Activated CD4-positive, alpha-beta T cell treated with anti-CD3 and anti-CD28 coated beads, Interleukin-2, amount 10 ng/mL, durations not matched to agents 24 days and 14 days (primary cell): ENCODE data around the gene LDLRAD1. TPM values are rescaled to one million over a fixed set of nuclear protein-coding genes. Genes with fewer than 3 reads are reported as not detected.
"Not testable (repeated sequence)": the region's sequence is repeated elsewhere in the genome, so short reads cannot be mapped to it uniquely, and the experiment has no call there.

ENCODE experiments used
- DNase-seq: peaks from one replicate; pipeline ENCODE4 v3.0.0; 2022
- H3K27ac Mint-ChIP-seq: one replicate; pipeline ENCODE4 v1.8.0; 2022; ENCODE audit warnings: mild to moderate bottlenecking, mixed read lengths
- H3K27me3 Mint-ChIP-seq: one replicate; pipeline ENCODE4 v1.8.0; 2022; ENCODE audit warnings: mixed read lengths
- H3K36me3 Mint-ChIP-seq: one replicate; pipeline ENCODE4 v1.8.0; 2022; ENCODE audit warnings: low read depth, mild to moderate bottlenecking, mixed read lengths
- H3K4me1 Mint-ChIP-seq: one replicate; pipeline ENCODE4 v1.8.0; 2021; ENCODE audit warnings: mixed read lengths
- H3K4me3 Mint-ChIP-seq: one replicate; pipeline ENCODE4 v1.8.0; 2022; ENCODE audit warnings: mild to moderate bottlenecking, moderate library complexity, mixed read lengths
- H3K9me3 Mint-ChIP-seq: one replicate; pipeline ENCODE4 v1.8.0; 2021; ENCODE audit warnings: mixed read lengths
- intact Hi-C: fragments of 100-400 bp; cut with micrococcal nuclease; formaldehyde crosslinking; loops from one replicate; pipeline ENCODE4 v1.15.1; 2023
- total RNA-seq: library from RNA; stranded (reverse); gene quantifications from 2 replicates; pipeline ENCODE4 v1.2.3, GENCODE V29; 2022

The LDLRAD1 gene
- total RNA-seq, 1 donor from 2014 or later = not detected

GRCh38 chr1:53992085-53992874 lies 25.7 kb downstream of the LDLRAD1 start:
- Mint-ChIP-seq H3K27ac (no peak overlapping the region), H3K4me3 (no peak overlapping the region), H3K4me1 (peaks cover 3% of the 10 kb centered on the region), H3K36me3 (no peaks in the 10 kb centered on the region), H3K27me3 (no peaks in the 10 kb centered on the region), H3K9me3 (no peaks in the 10 kb centered on the region)
- DNase-seq = no peak
- intact Hi-C loops = no loop called here

GRCh38 chr1:53987880-53988279 lies 30.1 kb downstream of the LDLRAD1 start:
- no peak overlapping the region for H3K27ac Mint-ChIP-seq
- no peaks in the 10 kb centered on the region for H3K36me3 Mint-ChIP-seq
- H3K27me3 Mint-ChIP-seq = peaks cover 1% of the 10 kb centered on the region
- no peak overlapping the region for H3K4me3 Mint-ChIP-seq
- peaks cover 5% of the 10 kb centered on the region for H3K4me1 Mint-ChIP-seq
- no peak for DNase-seq
- intact Hi-C loops = no loop called here
- H3K9me3 Mint-ChIP-seq = no peaks in the 10 kb centered on the region

- Mint-ChIP-seq H3K4me3 (no peak overlapping the region), H3K27me3 (peaks cover 5% of the 10 kb centered on the region), H3K9me3 (no peaks in the 10 kb centered on the region), H3K36me3 (no peaks in the 10 kb centered on the region), H3K4me1 (peaks cover 5% of the 10 kb centered on the region), H3K27ac (no peak overlapping the region)
- no peak for DNase-seq
- intact Hi-C loops = no loop called here
Measured at GRCh38 chr1:53986458-53986857, 31.5 kb downstream of the LDLRAD1 start.

- H3K9me3 Mint-ChIP-seq = no peaks in the 10 kb centered on the region
- H3K4me3 Mint-ChIP-seq = no peak overlapping the region
- no peaks in the 10 kb centered on the region for H3K36me3 Mint-ChIP-seq
- DNase-seq = no peak
- H3K4me1 Mint-ChIP-seq = peaks cover 5% of the 10 kb centered on the region
- intact Hi-C loops = no loop called here
- peaks cover 5% of the 10 kb centered on the region for H3K27me3 Mint-ChIP-seq
- H3K27ac Mint-ChIP-seq = no peak overlapping the region
Measured at GRCh38 chr1:53984726-53985125, 33.3 kb downstream of the LDLRAD1 start.

GRCh38 chr1:53982763-53983104 lies 35.3 kb downstream of the LDLRAD1 start:
- intact Hi-C loops = no loop called here
- H3K27ac Mint-ChIP-seq = no peak overlapping the region

GRCh38 chr1:53982034-53982762 lies 35.8 kb downstream of the LDLRAD1 start:
- no peak for DNase-seq
- Mint-ChIP-seq H3K4me3 (no peak overlapping the region), H3K27ac (no peak overlapping the region), H3K4me1 (peaks cover 2% of the 10 kb centered on the region), H3K36me3 (no peaks in the 10 kb centered on the region), H3K27me3 (peaks cover 5% of the 10 kb centered on the region), H3K9me3 (no peaks in the 10 kb centered on the region)
- intact Hi-C loops = no loop called here

More at GRCh38 chr1:53982763-53983104, 35.3 kb downstream of the LDLRAD1 start:
- Mint-ChIP-seq H3K9me3 (no peaks in the 10 kb centered on the region), H3K4me3 (no peak overlapping the region), H3K36me3 (no peaks in the 10 kb centered on the region), H3K4me1 (peaks cover 2% of the 10 kb centered on the region), H3K27me3 (peaks cover 5% of the 10 kb centered on the region)
- no peak for DNase-seq

- Mint-ChIP-seq H3K36me3 (no peaks in the 10 kb centered on the region), H3K27ac (no peak overlapping the region), H3K9me3 (no peaks in the 10 kb centered on the region), H3K4me3 (no peak overlapping the region), H3K4me1 (peaks cover 3% of the 10 kb centered on the region), H3K27me3 (peaks cover 5% of the 10 kb centered on the region)
- intact Hi-C loops = no loop called here
- DNase-seq = no peak
Measured at GRCh38 chr1:53981220-53981619, 36.8 kb downstream of the LDLRAD1 start.

GRCh38 chr1:53979712-53980450 lies 38.1 kb downstream of the LDLRAD1 start:
- no peak for DNase-seq
- Mint-ChIP-seq H3K9me3 (no peaks in the 10 kb centered on the region), H3K4me1 (peaks cover 3% of the 10 kb centered on the region), H3K27me3 (peaks cover 5% of the 10 kb centered on the region), H3K27ac (no peak overlapping the region), H3K36me3 (peaks cover 2% of the 10 kb centered on the region), H3K4me3 (no peak overlapping the region)
- intact Hi-C loops = no loop called here

GRCh38 chr1:53975861-53976260 lies 42.1 kb downstream of the LDLRAD1 start:
- Mint-ChIP-seq H3K36me3 (peaks cover 16% of the 10 kb centered on the region), H3K4me3 (no peak overlapping the region), H3K9me3 (no peaks in the 10 kb centered on the region), H3K4me1 (peaks cover 3% of the 10 kb centered on the region), H3K27me3 (no peaks in the 10 kb centered on the region), H3K27ac (no peak overlapping the region)
- DNase-seq = no peak
- intact Hi-C loops = no loop called here

GRCh38 chr1:53971718-53972117 lies 46.3 kb downstream of the LDLRAD1 start:
- no peak for DNase-seq
- H3K9me3 Mint-ChIP-seq = no peaks in the 10 kb centered on the region
- H3K27ac Mint-ChIP-seq = no peak overlapping the region
- H3K36me3 Mint-ChIP-seq = peaks cover 41% of the 10 kb centered on the region
- intact Hi-C loops = no loop called here
- H3K4me1 Mint-ChIP-seq = peaks cover 2% of the 10 kb centered on the region
- no peaks in the 10 kb centered on the region for H3K27me3 Mint-ChIP-seq
- no peak overlapping the region for H3K4me3 Mint-ChIP-seq

- H3K4me3 Mint-ChIP-seq, DNase-seq, H3K9me3 Mint-ChIP-seq, intact Hi-C loops, H3K27ac Mint-ChIP-seq, H3K4me1 Mint-ChIP-seq, H3K27me3 Mint-ChIP-seq: not testable (repeated sequence)
- peaks cover 47% of the 10 kb centered on the region for H3K36me3 Mint-ChIP-seq
Measured at GRCh38 chr1:53969323-53969722, 48.7 kb downstream of the LDLRAD1 start.

GRCh38 chr1:53968125-53968513 lies 49.9 kb downstream of the LDLRAD1 start:
- H3K4me1 Mint-ChIP-seq = peaks cover 3% of the 10 kb centered on the region
- DNase-seq = no peak
- intact Hi-C loops = no loop called here
- H3K36me3 Mint-ChIP-seq = peaks cover 51% of the 10 kb centered on the region
- no peaks in the 10 kb centered on the region for H3K9me3 Mint-ChIP-seq
- no peak overlapping the region for H3K4me3 Mint-ChIP-seq
- H3K27me3 Mint-ChIP-seq = no peaks in the 10 kb centered on the region
- no peak overlapping the region for H3K27ac Mint-ChIP-seq

GRCh38 chr1:53967409-53968124 lies 50.4 kb downstream of the LDLRAD1 start:
- no peaks in the 10 kb centered on the region for H3K27me3 Mint-ChIP-seq
- H3K36me3 Mint-ChIP-seq = peaks cover 49% of the 10 kb centered on the region
- no peak overlapping the region for H3K4me3 Mint-ChIP-seq
- intact Hi-C loops = no loop called here
- no peak for DNase-seq
- H3K4me1 Mint-ChIP-seq = peaks cover 3% of the 10 kb centered on the region
- H3K27ac Mint-ChIP-seq = peak overlapping the region; percentile 22
- H3K9me3 Mint-ChIP-seq = no peaks in the 10 kb centered on the region
